GM18520 (cell line): Measurements from ENCODE around the gene ZFP14.

Experiments used
- ATAC-seq: cut with Tn5 transposase; IDR thresholded peaks from one replicate; pipeline ENCODE4 v1.9.1; 2021; ENCODE audit not compliant: unreplicated experiment

The ZFP14 gene

DNA sequence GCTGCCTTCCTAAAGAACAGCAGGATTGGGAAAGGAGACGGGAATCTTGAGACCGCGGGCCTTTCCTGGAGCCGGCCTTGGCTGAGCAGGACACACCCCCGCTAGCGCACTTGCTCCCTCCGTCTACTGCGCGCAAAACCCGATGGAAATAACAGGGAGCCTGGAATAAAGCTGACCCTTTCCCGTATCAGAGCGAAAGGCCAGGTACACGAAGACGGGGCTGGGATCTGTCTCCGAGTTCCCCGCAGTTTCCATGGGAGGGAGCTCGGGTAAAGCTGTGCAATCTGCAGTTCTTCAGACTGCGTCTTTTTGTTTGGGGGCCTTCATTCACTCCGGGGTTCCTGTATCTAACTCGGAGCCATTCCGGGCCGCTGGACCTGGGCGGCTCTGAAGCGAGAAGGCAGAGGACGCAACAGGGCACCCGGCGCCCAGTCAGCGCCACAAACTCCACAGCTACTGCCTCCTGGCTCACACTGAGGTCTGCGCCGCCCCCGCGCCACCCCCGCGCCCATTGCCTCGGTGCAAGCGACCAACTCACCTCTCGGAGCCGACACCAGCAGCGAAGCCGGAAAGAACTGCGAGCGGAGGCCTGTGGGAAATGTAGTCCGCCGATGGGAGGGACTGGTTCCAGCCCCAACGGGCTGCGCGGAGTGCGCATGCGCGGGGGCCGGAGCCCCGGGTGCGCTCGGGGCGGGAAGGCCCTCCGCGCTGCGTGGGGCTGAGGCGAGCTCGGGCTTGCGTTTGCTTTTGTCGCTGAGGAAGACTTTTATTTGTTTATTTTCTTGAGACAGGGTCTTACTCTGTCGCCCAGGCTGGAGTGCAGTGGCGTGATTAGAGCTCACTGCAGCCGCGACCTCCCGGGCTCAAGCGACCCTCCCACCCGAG is at the start of gene ZFP14:
ZFP14 (minus strand) TSS at position 577 of the 885 bp plus-strand sequence. CDS start 11,309 bp downstream, outside the sequence.
- peak; percentile 95 for ATAC-seq

DNA sequence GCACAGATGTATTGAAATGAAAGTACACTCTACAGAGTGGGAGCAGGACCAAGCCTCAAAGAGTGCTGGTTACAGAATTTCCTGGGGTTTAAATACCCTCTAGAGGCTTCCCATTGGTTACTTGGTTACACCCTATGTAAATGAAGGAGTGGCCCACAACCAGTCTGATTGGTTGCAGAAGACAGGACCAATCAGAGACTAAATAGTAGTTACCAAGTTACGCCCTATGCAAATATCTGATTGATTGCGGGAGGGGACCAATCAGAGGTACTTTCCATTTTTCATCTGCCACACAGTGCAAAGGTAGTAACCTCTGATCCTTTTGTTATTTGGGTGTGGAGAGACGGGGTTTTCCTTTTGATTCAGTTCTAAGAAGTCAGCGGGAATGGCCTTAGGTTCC is 44.9 kb upstream of the ZFP14 start:
- ATAC-seq: no peak

DNA sequence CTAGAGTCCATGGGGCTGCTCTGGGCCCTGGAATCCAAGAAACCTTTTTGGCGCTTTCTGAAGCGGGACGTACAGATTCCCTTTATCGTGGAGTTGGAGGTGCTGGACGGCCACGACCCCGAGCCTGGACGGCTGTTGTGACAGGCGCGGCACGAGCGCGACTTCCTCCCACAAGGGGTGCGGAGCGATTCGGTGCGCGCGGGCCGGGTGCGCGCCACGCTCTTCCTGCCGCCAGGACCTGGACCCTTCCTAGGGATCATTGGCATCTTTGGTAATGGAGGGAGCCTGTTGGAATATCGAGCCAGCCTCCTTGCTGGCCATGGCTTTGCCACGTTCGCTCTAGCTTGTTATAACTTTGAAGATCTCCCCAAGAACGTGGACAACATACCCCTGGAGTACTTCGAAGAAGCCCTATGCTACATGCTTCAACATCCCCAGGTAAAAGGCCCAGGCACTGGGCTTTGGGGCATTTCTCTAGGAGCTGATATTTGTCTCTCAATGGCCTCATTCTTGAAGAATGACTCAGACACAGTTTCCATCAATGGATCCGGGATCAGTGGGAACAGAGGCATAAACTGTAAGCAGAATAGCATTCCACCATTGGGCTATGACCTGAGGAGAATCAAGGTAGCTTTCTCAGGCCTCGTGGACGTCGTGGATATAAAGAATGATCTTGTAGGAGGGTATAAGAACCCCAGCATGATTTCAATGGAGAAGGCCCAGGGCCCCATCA is 42.9 kb upstream of the ZFP14 start:
- no peak for ATAC-seq

- ATAC-seq: no peak
Observed at GRCh38 chr19:36420961-36421748, 42.2 kb upstream of the ZFP14 start.

GRCh38 chr19:36418287-36419001 is 39.4 kb upstream of the ZFP14 start, which contains the start of gene ZFP82:
Gene ZFP82 (minus strand): TSS chr19:36418644. CDS start chr19:36409789, 8,855 bp downstream.
- ATAC-seq: peak; percentile 81

GRCh38 chr19:36417752-36418286 is 38.8 kb upstream of the ZFP14 start:
- ATAC-seq: no peak

- ATAC-seq: no peak
Observed at GRCh38 chr19:36409841-36410240, 30.8 kb upstream of the ZFP14 start.

DNA sequence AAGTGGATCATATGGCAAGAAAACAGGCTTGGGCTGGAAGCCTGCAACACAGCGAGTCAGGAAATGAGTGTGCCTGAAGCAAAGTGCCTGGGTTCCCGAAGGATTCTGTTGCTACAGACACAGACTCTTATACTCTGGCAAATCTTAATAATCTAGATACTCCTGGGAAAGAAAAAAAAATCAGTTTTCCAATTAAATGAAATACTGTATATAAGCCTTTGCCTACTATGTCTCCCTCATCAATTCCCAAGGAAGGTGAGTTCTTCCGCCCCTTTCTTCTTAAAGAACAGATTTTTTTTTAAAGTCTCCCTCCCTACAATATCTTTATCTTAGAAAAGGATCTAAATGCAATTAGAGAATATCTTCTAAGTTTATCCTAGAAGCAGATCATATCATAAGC is 29.1 kb upstream of the ZFP14 start:
- no peak for ATAC-seq

DNA sequence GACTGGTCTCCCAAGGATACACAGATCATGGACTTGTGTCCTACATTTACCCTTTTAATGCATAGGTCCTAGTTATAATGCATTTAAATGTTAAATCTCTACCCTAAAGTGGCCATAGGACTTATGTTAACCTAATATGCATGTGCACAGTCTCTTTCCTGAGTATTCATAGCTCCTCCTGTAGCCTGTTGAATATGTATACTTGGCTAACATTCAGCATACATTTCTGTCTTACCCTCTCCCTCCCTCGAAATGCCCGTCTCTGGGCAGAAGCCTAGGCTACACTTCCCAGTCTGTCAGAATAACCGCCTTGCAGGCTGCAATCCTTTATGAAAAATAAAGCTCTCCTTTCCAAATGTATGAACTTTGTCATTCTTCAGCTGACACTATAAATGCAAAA is 25.5 kb upstream of the ZFP14 start:
- ATAC-seq: no peak

DNA sequence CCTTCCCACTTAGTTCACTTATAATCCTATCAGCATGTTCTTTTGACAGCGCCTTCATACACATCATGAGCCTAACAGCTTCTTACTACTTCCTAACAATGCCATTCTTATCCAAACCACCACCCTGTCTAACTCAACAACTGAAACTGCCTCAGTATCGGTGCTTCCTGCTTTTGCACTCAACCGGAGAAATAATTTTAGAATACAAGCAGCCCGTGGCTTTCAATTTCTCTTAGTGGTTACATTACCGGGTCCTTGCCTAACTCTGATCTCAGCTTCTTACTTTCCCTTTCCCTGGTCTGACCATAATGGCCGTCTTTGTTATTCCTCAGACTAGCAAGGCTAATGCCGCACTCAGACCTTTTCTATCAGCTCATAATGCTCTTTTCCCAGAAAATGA is 22.5 kb upstream of the ZFP14 start:
- no peak for ATAC-seq

- ATAC-seq: no peak
Observed at GRCh38 chr19:36398571-36398970, 19.6 kb upstream of the ZFP14 start.

DNA sequence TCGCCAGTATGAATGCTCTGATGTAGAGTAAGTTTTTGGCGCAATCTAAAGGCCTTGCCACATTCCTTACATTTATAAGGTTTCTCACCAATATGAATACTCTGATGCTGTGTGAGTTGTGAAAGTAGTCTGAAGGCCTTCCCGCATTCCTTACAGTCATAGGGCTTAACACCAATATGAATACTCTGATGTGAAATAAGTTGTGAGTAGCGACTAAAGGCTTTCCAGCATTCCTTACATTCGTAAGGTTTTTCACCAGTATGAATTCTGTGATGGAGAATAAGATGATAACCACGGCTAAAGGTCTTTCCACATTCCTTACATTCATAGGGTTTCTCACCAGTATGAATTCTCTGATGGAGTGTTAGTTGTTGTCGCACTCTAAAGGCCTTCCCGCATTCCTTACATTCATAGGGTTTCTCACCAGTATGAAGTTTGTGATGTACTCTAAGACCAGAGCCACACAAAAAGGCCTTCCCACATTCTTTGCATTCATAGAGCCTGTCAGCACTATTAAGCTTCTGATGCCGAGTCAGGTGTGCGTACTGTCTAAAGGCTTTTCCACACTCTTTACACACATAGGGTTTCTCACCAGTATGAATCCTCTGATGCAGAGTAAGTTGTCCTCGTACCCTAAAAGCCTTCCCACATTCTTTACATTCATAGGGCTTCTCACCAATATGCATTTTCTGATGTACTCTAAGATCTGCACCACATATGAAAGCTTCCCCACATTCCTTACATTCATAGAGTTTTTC is 14.1 kb upstream of the ZFP14 start:
- no peak for ATAC-seq

- ATAC-seq: no peak
Observed at GRCh38 chr19:36379510-36379819, 464 bp upstream of the ZFP14 start.

- no peak for ATAC-seq
Observed at GRCh38 chr19:36377541-36378178, 1.3 kb downstream of the ZFP14 start.

GRCh38 chr19:36373638-36374156 is 5.3 kb downstream of the ZFP14 start:
- ATAC-seq: no peak

DNA sequence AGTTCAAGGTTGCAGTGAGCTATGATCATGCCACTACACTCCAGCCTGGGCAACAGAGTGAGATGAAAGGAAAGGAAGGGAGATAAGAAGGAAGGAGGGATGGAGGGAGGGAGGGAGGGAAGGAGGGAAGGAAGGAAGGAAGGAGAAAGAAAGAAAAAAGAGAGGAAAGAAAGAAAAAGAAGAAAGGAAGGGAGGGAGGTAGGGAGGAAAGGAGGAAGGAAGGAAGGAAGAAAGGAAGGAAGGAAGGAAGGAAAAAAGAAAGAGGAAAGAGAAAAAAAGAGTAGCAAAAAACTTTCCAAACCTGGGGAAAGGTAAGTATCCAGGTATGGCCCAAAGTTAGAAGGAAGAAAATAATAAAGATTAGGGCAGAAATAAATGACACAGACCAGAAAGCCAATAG is 7.1 kb downstream of the ZFP14 start:
- ATAC-seq: no peak

DNA sequence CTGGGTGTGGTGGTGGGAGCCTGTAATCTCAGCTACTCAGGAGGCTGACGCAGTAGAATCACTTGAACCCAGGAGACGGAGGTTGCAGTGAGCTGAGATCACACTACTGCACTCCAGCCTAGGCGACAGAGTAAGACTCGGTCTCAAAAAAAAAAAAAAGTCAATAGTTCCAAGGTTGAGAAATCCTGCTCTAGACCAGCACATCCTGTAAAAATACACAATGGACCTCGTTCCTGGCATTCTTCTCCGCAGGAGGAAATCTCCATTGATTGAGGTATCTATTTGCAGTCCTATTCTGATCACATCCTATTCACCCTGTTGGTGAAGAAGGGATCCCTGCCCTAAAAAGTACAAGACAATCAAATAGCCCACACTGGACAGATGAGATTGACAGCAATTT is 15.2 kb downstream of the ZFP14 start:
- ATAC-seq: no peak

DNA sequence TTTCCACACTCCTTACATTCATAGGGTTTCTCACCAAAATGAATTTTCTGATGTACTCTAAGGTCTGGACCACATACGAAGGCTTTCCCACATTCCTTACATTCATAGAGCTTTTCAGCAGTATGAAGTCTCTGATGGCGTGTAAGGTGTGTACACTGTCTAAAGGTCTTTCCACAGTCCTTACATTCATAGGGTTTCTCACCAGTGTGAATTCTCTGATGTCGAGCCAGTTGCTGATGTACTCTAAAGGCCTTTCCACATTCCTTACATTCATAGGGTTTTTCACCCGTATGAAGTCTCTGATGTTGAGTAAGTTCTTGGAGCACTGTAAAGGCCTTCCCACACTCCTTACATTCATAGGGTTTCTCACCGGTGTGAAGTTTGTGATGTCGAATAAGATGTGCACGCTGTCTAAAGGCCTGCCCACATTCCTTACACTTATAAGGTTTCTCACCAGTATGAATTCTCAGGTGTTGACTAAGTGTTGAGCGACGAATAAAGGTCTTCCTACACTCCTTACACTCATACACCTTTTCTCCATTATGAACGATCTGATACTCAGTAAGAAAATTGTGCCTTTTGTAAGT is 38.1 kb downstream of the ZFP14 start:
- ATAC-seq: no peak
